Mesothelial cell of epicardium (in vitro differentiated cells): ENCODE measurements around the gene KRT9. TPM values are rescaled to one million over a fixed set of nuclear protein-coding genes. Genes with fewer than 3 reads are reported as not detected.

Source experiments
- DNase-seq, 2 experiments: peaks; one replicate each; pipeline ENCODE4 v3.0.0; 2021; ENCODE audit warnings: low spot score in 2 of 2; ENCODE audit not compliant: unreplicated experiment in 2 of 2
- H3K27ac Mint-ChIP-seq: 2 replicates; pipeline ENCODE4 v1.8.0; 2021; ENCODE audit warnings: mixed read lengths
- H3K27me3 Mint-ChIP-seq: 2 replicates; pipeline ENCODE4 v1.8.0; 2021; ENCODE audit warnings: low read depth, mixed read lengths
- H3K36me3 Mint-ChIP-seq: 2 replicates; pipeline ENCODE4 v1.8.0; 2021; ENCODE audit warnings: mixed read lengths
- H3K4me1 Mint-ChIP-seq: 2 replicates; pipeline ENCODE4 v1.8.0; 2021; ENCODE audit warnings: mixed read lengths
- H3K4me3 Mint-ChIP-seq: 2 replicates; pipeline ENCODE4 v1.8.0; 2021; ENCODE audit warnings: mild to moderate bottlenecking, moderate library complexity, mixed read lengths
- H3K9me3 Mint-ChIP-seq: 2 replicates; pipeline ENCODE4 v1.8.0; 2021; ENCODE audit warnings: mixed read lengths
- total RNA-seq: library from RNA; stranded (reverse); gene quantifications from 3 replicates; pipeline ENCODE4 v1.2.1, GENCODE V29; 2021
- TF ChIP-seq, protein P1 (sequence below): fragments of 200-600 bp; sonication (generic); IDR thresholded peaks from one replicate; pipeline ENCODE4 v1.5.0; 2021; ENCODE audit warnings: antibody characterized with exemption; ENCODE audit not compliant: unreplicated experiment

The KRT9 gene
- total RNA-seq, 1 donor from 2014 or later, result not detected

DNA sequence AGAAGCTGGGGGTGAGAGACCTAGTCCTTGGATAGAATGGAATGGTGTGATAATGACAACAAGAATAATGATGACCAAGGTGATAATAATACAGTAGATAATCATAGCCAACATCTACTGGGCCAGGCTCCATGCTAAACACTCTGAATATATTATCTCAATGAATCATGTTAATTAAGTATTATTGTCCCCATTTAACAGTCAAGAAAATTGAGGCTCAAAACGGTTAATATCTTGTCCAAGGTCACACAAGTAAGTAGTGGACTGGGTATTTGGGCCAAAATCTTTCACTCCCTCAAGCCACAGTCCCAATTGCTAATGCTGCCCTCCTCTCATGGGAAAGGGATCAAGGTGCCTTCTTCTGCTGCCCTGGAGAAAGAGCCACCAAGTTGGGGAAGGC is 39.9 kb downstream of the KRT9 start:
- Mint-ChIP-seq H3K27ac (no peak overlapping the region), H3K4me1 (peaks cover 62% of the 10 kb centered on the region)

DNA sequence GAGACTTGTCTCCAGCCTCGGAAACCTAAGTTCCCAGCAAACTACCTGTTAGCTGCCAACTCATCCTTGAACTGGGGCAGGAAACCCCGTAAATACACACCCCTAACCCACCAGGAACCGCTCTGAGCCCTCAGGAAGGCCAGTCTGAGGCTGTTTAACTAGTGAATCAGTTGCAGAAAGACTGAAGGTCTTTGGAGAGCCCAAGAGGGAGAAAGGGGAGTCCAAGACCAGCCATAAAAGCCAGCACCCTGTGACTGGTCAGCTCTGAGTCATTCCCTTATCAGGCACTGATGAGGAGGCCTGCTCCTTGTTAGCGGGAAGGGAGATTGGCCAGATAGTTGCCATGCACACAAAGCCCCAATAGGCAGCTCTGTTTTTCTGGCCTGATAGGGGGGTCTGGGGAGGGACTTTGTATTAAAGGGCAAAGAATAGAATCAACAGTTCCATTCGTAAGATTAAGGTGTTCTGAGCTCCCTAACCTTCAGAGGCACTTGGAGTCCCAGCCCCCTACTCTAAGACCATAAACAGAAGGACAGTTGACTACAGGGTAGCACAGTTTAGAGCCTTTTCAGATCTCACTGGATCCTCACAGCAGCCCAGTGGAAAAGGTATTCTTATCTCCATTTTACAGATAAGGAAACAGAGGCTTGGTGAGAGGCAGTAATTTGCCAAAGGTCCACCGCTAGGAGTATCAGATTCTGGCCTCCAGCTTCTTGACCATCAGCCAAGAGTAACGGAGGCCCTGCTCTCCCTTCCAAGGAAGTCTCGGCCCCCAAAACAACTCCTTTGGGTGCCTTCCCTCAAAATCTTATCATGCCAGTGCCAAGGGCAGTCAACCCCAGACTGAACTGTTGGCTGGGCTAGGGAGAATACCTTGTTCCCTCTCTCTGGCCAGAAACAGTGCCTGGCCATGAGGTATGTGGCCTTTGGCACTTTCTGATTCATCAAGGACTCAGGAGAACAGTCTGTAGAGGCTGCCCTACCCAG is 41.5 kb downstream of the KRT9 start:
- DNase-seq, result no peak
- peaks cover 58% of the 10 kb centered on the region for H3K4me1 Mint-ChIP-seq
- H3K36me3 Mint-ChIP-seq, result peaks cover 6% of the 10 kb centered on the region
- H3K4me3 Mint-ChIP-seq, result no peak overlapping the region
- H3K27me3 Mint-ChIP-seq, result peaks cover 17% of the 10 kb centered on the region
- no peaks in the 10 kb centered on the region for H3K9me3 Mint-ChIP-seq
- TF ChIP-seq, protein P1, sequence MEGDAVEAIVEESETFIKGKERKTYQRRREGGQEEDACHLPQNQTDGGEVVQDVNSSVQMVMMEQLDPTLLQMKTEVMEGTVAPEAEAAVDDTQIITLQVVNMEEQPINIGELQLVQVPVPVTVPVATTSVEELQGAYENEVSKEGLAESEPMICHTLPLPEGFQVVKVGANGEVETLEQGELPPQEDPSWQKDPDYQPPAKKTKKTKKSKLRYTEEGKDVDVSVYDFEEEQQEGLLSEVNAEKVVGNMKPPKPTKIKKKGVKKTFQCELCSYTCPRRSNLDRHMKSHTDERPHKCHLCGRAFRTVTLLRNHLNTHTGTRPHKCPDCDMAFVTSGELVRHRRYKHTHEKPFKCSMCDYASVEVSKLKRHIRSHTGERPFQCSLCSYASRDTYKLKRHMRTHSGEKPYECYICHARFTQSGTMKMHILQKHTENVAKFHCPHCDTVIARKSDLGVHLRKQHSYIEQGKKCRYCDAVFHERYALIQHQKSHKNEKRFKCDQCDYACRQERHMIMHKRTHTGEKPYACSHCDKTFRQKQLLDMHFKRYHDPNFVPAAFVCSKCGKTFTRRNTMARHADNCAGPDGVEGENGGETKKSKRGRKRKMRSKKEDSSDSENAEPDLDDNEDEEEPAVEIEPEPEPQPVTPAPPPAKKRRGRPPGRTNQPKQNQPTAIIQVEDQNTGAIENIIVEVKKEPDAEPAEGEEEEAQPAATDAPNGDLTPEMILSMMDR, result no peak
- peak overlapping the region; percentile 95 for H3K27ac Mint-ChIP-seq

More for the DNA sequence above, 39.9 kb downstream of the KRT9 start:
- Mint-ChIP-seq H3K9me3 (no peaks in the 10 kb centered on the region), H3K27me3 (peaks cover 15% of the 10 kb centered on the region), H3K36me3 (peaks cover under 1% of the 10 kb centered on the region), H3K4me3 (no peak overlapping the region)
- DNase-seq, result no peak
- TF ChIP-seq, protein P1, result no peak

DNA sequence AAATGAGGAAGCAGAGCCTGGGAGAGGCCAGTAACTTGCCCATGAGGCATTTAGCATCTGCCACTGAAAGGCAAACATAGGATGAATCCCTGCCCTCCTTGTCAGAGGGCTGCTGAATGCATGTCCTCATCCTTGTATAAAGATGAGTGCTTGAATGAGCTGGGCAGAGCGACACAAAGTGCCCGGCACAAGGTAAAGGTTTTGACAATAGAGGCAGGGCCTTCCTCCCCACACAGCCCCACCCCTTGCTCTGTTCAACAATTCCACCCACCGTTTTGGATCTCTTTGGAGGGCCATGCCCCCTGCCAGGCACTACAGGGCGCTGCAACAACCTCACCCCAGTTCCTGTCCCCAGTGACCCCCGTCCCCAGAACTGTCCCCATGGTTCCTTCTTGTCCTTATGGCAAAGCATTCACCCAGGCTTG is 42.4 kb downstream of the KRT9 start:
- no peak for DNase-seq
- TF ChIP-seq, protein P1, result no peak
- H3K4me3 Mint-ChIP-seq, result peak overlapping the region; percentile 92
- peaks cover 17% of the 10 kb centered on the region for H3K27me3 Mint-ChIP-seq
- H3K9me3 Mint-ChIP-seq, result no peaks in the 10 kb centered on the region
- H3K4me1 Mint-ChIP-seq, result peaks cover 60% of the 10 kb centered on the region
- H3K27ac Mint-ChIP-seq, result peak overlapping the region; percentile 95
- peaks cover 9% of the 10 kb centered on the region for H3K36me3 Mint-ChIP-seq

DNA sequence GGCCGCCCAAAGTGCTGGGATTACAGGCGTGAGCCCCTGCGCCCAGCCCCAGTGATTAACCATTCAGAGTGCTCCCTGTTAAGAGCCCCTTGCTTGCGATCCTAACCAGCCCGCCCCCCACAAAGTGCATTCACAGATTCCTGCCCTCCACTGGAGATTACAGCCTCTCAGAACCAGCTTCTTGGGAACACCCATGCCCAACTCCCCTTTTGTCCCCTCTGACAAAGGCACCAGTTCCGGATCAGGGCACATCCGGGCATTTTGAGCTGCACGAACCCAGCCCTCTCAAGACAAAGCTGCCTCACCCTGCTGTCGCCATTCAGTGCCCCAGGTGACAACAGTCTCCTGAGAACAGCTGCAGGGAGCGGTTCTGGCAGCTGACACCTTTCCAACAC is 42.9 kb downstream of the KRT9 start:
- Mint-ChIP-seq H3K4me3 (peak overlapping the region; percentile 92), H3K4me1 (peaks cover 64% of the 10 kb centered on the region), H3K27me3 (peaks cover 17% of the 10 kb centered on the region), H3K36me3 (peaks cover 13% of the 10 kb centered on the region), H3K9me3 (no peaks in the 10 kb centered on the region), H3K27ac (peak overlapping the region; percentile 95)
- no peak for DNase-seq
- TF ChIP-seq, protein P1, result no peak

DNA sequence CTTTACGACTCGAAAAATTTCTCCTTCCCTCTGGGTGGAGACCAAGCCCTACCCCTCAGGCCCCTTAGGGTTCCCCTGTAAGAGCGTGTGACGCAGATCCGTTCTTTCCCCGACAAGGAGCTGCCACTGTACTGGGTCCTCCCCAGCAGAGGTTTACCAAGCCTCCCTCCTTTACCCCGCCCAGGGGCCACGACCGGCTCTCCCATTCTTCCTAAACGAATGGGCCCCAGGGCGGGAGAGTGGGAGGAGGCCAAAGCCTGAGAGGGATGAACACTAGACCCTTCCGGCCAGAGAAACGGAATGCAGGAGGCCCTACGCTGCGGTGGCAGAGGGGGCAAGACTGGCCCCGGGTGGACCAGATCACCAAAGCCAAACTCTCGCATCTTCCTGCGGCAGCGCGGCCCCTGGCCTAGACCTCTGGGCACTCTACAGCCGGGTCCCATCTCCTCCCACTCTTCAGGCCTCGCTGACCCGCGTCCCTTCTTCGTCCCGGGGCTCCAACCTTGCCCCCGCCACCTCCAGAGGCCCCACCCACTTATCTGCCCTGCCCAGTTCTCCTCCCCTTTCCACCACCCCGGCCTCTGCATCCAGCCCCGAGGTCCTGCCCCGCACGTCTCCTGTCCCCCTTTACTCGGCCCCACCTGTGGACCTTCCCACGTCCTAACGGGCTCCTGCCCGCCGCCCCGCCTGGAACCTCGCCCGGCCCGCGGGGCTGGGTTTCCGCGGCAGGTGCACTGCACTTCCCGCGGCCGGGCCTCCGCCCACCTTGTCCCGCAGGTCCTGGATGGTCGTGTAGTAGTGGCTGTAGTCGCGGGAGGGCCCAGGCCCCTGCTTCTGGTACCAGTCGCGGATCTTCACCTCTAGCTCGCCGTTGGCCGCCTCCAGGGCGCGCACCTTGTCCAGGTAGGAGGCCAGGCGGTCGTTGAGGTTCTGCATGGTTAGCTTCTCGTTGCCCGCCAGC is 44.5 kb downstream of the KRT9 start:
- H3K4me3 Mint-ChIP-seq, result peak overlapping the region; percentile 92
- peaks cover 23% of the 10 kb centered on the region for H3K36me3 Mint-ChIP-seq
- peaks cover 68% of the 10 kb centered on the region for H3K4me1 Mint-ChIP-seq
- H3K27me3 Mint-ChIP-seq, result peaks cover 17% of the 10 kb centered on the region
- DNase-seq, result no peak
- TF ChIP-seq, protein P1, result no peak
- no peaks in the 10 kb centered on the region for H3K9me3 Mint-ChIP-seq
- peak overlapping the region; percentile 95 for H3K27ac Mint-ChIP-seq
